ENCODE results near the gene EIF4A2.

DNA sequence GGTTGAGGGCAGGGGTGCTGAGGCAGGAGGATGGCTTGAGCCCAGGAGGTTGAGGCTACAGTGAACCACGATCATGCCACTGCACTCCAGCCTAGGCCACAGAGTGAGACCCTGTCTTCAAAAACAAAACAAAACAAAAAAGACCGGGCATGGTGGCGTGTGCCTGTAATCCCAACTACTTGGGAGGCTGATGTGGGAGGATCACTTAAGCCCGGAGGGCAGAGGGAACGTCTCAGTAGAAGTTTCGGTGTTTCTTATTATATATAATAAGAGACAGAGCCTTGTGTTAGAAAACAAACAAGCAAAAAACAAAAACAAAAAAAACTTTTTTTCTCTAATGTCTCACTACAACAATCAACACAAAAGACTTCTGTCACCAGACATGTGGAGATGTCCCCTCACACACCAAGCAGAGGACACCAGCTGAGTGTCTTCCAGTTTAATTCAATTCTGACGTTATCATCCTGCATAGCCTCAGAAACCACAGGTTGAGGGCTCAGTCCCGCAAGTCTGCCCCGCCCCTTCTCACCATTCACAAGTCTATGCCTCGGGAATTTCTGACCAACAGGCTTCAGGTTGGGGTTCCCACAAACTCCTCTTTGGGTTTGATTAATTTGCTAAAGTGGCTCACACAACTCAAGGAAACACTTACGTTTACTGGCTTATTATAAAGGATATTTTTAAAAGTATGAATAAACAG is 24.0 kb upstream of the EIF4A2 start:
- TF ChIP-seq, protein P1, sequence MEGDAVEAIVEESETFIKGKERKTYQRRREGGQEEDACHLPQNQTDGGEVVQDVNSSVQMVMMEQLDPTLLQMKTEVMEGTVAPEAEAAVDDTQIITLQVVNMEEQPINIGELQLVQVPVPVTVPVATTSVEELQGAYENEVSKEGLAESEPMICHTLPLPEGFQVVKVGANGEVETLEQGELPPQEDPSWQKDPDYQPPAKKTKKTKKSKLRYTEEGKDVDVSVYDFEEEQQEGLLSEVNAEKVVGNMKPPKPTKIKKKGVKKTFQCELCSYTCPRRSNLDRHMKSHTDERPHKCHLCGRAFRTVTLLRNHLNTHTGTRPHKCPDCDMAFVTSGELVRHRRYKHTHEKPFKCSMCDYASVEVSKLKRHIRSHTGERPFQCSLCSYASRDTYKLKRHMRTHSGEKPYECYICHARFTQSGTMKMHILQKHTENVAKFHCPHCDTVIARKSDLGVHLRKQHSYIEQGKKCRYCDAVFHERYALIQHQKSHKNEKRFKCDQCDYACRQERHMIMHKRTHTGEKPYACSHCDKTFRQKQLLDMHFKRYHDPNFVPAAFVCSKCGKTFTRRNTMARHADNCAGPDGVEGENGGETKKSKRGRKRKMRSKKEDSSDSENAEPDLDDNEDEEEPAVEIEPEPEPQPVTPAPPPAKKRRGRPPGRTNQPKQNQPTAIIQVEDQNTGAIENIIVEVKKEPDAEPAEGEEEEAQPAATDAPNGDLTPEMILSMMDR (IDR thresholded peaks at IDR 0.05) = no peak
- TF ChIP-seq POLR2A (IDR thresholded peaks at IDR 0.05) (no peak), POLR2AphosphoS5 (IDR thresholded peaks at IDR 0.05; ENCODE audit: insufficient read depth in 1 of 2, low read depth in 1 of 2) (no peak)
